CD4-positive, alpha-beta T cell treated with Interleukin-6 at 100 ng/mL for 8 hours (primary cell): Measurements from ENCODE around the gene TTF2.
"Not testable (repeated sequence)": the region's sequence is repeated elsewhere in the genome, so short reads cannot be mapped to it uniquely, and the experiment has no call there.

ENCODE experiments used
- DNase-seq: peaks from one replicate; pipeline ENCODE4 v3.0.0-alpha.2; 2020; ENCODE audit warnings: mixed read lengths, low spot score

The TTF2 gene

GRCh38 chr1:117093870-117094621 lies 33.9 kb downstream of the TTF2 start:
- DNase-seq: peak; percentile 26

DNA sequence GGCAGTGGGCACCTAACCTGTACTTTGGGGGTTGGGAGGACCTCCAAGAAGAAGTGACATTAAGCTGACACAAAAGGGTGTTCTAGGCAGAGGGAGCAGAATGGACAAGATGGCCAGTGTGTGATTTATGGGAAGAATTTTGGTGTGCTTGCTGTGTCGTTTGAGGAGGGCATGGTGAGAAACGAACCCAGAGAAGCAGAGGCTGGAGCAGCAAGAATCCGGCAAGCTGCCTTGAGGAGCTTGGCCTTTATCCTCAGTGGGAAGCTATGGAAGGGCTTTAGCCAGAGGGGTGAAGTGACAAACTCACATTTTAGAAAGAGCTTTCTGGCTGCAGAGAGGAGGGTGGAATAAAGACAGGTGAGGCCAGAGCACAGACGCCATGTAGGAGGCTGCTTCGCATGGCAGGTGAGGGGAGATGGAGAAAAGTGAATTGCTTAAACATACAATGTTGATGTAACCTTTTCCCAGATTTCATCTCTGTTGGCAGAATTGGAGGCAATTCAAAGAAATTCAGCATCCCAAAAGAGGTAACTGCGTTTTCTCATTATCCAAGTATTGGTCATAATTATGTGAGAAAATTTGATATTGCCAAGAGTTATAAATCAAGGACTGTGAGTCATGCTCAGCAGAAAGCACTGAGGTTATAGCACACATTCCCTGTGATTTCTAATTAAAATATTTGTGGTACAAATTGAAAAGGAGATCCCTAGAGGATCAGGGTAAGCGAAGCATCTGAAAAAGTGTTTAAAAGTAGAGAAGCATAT lies 34.9 kb downstream of the TTF2 start:
- DNase-seq: no peak

DNA sequence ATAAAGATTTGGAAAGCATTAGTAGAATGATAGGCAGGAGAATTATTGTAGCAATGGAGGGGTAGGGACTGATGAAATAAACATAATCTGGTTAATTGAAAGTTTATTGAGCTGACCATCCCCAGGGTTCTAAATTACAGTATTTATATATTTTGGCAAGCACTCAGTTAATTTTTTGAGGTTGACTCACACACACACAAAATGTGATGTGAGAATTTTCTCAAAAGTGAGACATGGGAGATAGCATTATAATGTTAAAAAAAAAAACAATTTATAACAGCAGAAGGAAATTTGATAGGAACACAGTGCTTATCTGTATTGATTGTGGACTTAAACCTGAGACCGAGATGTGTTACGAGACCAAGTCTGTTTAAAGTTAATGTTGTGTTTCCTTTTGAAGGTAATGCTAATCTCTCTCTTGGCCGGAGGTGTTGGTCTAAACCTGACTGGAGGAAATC lies 36.9 kb downstream of the TTF2 start:
- DNase-seq: no peak

DNA sequence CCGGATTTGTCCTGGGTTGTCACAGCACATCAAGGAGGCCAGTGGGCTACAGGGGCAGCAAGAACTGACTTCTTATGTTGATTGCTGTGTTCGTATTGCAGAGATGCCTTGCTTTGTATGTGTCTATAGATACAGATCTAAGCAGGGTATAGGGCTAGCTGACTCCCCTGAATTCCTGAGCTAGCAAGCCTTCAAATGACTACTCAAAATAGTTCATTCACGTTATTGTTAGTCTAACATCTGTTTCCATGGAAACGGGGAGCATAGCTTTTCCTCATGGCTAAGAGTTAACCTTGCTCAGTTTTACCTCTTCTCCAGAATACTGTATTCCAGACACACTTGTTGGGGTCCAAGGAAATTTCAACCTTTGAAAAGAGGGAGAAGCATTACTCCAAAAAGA lies 37.3 kb downstream of the TTF2 start:
- no peak for DNase-seq

DNA sequence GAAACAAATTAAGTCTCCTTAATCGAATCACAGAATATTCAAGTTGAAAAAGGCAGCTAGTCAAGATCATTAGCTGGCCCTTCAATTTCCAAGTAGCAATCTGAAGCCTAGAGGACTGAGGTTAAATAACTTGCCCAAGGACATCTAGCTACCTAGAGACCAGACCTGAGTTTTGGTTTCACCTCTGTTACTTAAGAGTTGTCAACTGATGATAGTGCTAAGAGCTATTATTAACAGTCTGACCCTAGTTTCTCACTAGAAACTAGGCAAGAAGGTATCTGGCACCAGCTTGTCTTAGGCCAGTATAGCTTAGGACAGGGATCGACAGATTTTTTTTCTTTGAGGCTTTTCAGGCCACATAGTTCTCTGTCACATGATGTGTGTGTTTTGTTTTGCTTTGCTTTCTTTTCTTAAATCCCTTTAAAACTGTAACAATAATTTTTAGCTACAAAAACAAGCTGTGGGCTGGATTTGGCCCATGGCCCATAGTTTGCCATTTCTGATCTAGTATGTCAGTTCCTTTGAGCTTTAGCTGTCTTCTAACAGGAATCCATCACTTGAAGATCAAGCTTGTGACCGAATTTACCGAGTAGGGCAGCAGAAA lies 38.3 kb downstream of the TTF2 start:
- no peak for DNase-seq

- DNase-seq: no peak
Measured at GRCh38 chr1:117101334-117101733, 41.2 kb downstream of the TTF2 start.

GRCh38 chr1:117101858-117102257 lies 41.7 kb downstream of the TTF2 start:
- not testable (repeated sequence) for DNase-seq

DNA sequence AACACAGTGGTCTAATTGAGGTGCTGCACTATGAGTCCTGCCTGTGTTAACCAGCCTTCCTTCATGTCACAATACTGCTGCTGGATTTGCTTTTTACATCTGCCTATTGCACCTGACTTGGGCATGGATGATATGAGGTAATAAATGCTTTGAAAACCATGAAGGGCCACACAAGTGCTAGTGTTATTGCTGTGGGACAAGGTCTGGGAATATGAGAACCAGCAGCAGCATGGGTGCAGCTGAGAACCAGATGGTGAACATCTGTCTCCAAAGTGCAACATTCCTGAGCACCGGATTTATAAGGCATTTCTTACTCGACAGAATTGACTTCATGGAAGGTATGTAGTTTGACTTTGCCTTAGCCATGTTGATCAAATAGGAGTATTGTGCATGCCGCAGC lies 44.9 kb downstream of the TTF2 start:
- no peak for DNase-seq

DNA sequence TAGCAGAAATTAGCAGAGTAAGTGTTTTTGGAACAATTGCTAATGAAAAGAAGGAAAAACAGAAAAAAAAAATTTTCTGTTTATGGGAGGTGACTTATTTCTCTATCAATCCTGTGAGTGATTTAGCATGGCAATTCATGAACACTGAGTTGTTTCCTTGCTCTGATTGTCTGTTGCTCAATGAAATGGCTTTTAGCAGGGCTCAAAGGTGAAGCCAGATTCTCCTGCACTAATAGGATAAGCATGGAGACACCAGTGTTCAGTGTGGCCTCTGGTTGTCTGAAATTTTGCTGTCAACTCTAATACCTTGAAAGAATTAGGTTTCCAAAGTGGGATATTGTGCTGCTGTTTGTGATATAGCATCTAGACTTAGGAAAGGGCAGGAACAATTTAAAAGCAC lies 45.6 kb downstream of the TTF2 start:
- DNase-seq: no peak

DNA sequence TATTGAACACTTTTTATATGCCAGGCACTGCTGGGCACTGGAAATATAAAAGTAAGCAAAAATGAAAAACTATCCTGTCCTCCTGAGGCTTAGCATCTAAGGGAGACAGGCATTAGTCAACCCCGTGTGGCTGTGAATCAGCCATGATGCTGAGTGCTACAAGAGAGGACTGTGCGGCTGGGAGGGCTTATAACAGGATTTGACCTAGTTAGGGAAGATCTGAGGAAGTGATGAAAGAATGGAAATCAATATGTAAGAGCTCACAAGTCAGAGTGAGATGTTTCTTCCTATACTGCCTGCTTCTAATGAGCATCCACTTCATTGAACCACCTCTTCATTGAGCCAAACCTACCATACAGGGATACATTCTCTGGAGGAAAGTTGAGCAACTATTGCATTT lies 46.4 kb downstream of the TTF2 start:
- DNase-seq: no peak

DNA sequence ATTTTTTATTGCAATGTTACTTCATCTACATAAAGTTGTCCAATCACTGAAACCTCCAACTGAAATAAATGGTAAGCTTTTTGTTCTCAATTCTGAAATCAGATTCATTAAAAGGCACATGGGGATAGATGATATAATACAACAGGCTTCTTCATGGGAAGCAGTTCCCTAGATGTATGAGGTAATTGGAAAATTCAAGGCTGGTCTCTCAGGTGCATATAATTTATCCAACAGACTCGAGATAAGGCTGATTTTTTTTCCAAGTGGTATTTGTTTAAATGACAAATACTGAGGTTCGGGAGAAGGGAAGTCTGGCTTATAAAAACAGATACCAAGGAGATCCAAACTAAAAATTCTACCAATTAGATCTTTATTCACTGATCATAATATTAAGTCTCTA lies 47.2 kb downstream of the TTF2 start:
- DNase-seq: no peak

DNA sequence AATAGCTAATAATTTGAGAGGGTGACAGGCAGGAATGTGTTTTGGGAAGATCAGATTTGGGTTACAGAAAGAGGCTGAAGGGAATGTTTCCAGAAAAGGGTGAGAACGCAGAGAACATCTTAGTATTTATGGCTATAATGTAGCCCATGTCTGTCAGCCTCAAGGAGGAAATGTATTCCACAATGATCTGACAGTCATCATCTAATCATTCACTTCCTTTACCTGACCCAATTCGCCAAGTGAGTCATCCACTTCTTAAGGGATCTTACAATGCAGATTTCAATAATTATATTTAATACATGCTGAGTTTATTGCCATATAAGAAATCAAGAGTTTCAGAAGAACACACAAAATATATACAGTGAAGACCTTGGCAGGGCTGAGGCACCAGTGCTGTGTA lies 50.6 kb downstream of the TTF2 start:
- DNase-seq: no peak

DNA sequence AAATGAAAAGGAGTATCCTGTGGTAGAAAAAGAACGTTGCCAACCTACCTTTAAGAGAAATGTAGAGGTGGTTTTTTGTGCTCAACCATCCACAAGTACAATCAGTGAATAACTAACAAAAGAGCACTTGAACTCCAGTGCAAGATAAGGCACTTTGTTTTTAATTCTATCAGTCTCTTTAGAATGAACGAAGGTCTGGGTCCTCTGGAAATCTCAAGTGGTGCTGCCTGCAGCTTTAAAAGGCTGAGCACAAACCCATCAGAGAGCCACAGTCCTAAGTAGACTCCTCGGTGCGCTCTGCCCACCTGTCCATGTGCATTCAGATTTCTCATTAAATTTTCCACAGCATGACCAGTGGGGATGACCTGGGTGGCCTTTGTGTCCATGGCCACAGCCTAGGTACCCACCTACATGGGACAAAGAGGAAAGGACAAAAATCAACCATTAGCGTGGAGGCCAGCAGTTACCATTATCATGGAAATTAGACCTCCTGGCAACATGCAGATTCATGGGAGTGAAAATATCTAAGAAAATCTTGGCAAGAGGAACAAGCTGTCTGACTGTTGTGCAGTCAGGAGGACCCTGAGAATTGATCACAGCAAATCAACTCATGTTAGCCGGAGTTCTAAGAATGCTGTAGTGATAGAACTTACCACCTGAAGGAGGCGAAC lies 52.1 kb downstream of the TTF2 start:
- DNase-seq: no peak

DNA sequence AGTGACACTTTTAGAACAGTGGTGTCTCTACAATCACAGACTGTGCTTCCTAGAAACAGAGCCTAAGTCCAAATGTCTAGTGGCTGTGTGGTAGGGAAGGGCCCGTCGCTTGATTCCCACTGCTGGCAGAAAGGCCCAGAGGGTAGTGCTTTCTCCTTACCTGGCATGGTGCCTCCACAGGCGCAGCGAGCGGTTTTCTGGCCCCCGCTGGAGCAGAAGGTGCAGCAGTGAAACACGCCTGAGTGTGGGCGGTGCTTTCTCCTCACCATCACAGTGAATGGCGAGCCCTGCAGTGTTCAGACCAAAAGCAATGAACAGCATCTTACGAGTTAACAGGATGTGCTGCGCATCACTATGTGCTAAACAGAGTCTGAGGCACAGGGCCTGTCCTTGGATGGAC lies 53.1 kb downstream of the TTF2 start:
- DNase-seq: no peak

DNA sequence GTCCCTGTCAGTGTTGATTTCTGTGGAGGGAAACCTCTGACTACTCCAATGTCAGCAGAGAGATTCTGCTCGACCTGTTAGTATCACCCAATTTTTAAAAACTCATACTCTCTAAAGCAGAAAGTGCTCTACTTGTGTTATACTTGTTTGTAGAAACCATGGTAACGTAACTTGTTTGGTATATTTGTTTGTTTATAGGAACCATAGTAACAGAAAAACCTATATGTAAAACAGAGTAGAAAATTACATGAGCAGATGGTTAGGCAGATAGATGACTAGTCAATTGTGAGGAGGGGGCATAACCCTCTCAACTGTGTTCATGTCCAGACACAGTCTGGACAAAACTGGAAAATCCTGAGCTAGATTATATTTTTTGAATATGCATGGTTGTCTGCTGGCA lies 54.8 kb downstream of the TTF2 start:
- no peak for DNase-seq

DNA sequence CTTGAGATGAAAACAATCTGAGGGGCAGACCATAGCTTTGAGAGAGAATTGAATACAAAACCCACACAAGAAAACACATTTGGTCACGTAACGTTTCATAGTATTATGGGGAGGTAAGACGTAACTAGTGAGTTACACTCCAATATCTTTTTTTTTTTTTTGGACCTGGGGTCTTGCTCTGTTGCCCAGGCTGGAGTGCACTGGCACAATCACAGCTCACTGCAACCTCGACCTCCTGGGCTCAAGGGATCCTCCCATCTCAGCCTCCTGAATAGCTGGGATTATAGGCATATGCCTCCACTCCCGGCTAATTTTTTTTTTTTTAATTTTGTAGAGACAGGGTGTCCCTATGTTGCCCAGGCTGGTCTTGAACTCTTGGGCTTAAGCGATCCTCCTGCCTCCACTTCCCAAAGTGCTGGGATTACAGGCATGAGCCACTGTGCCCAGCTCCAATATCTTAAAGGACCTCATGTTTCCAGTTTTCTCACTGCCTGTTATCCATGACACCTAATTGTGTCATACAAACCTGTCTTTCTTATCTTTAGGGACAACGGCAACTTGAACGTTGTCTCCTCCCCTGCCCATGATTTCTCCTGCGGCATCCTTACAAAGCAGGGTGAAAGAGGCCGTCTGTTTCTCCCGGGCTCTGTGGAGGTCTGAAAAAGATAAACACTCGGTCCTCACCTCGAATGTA lies 56.1 kb downstream of the TTF2 start:
- DNase-seq: no peak

DNA sequence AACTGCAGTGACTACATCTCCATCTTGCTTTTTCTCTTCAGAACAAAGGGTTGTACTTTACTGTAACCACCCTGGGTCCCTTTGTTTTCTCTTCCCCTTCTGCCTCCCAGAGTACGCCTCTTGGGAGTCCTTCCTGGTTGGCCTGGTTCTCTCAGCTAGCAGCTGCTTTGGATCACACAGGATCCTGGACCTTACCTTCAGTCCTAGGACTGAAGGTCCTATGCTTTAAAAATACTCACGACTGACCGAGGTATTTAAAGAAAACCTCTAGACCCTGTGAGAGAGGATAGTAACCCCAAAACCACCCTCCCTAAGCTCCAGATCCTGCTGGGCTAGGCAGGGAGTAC lies 56.6 kb downstream of the TTF2 start:
- DNase-seq: no peak

- no peak for DNase-seq
Measured at GRCh38 chr1:117117697-117118096, 57.6 kb downstream of the TTF2 start.

DNA sequence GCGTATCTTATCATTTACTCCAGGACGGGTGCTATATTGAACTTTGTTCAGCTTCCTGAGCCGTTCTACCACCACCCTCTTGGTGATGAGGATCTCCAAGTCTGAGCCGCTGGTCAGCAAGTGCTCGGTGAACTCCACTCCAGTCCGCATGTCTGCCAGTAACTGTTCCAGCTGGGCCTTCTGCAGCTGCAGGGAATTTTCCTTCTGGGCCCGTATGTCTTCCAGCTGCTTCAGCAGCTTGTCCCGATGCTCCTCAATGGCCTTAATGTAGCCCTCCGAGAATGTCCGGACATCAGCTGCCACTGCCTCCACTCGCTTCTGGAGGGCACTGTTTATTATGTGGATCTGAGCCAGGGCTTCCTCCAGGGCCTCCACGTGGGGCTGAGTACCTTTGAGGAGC lies 58.0 kb downstream of the TTF2 start:
- DNase-seq: no peak

- not testable (repeated sequence) for DNase-seq
Measured at GRCh38 chr1:117119144-117119543, 59.0 kb downstream of the TTF2 start.

DNA sequence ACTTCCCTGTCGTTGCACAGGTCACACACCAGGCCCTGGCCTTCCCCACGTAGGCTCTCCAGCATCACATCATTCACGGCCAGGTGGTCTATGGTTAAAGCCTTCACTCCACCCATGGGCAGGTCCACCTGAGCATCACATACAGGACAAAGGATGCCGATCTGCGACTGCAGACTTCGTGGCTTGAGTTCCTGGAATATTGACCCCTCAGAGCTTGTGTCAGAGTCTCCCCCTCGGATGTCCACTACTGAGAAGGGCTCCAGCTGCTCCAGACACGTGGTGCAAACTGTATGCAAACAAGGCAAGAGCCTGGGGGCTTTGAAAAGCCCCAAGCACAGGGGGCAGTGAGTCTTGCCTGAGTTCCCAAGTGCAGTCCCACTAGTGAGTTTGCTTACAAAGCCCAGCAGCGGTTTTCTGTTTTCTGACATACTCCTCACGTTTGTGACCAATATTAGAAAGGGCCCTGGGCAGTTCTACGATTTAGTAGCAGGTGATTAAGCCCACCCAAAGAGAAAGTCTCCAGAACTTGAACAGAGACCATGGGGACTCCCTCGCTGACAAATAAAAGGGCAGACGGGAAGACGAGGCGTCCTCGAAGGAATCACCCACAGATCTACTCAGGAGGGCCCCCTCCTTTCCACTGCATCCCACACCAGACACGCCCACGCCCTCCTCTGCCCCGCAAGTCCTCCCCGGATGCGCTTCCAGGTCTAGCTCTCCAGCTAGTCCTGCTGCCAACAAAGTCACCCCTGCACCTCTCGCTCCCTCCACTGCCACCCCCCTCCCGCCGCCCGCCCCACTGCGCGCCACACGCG lies 60.9 kb downstream of the TTF2 start:
- DNase-seq: no peak
